ENCODE measurements around the gene TNS1.

DNA sequence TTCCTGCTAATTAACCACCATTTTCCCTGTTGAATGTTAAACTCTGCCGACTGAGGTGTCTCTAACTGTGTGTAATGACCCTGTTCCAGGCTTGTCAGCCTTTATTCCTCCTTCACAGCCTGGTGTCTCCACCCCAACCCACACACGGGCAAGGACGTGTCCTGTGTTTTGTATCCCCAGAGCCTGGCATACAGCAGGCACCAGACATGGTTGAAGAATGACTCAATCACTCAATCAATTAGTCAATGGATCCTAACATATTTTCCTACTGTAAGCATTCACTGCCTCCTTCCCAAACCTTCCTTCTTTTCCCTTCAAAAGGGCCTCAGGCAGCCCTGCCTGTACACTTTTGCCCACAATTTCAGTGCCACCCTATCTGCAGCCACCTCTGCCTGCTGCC lies 2.7 kb upstream of the TNS1 start:
- TF ChIP-seq, protein P1, sequence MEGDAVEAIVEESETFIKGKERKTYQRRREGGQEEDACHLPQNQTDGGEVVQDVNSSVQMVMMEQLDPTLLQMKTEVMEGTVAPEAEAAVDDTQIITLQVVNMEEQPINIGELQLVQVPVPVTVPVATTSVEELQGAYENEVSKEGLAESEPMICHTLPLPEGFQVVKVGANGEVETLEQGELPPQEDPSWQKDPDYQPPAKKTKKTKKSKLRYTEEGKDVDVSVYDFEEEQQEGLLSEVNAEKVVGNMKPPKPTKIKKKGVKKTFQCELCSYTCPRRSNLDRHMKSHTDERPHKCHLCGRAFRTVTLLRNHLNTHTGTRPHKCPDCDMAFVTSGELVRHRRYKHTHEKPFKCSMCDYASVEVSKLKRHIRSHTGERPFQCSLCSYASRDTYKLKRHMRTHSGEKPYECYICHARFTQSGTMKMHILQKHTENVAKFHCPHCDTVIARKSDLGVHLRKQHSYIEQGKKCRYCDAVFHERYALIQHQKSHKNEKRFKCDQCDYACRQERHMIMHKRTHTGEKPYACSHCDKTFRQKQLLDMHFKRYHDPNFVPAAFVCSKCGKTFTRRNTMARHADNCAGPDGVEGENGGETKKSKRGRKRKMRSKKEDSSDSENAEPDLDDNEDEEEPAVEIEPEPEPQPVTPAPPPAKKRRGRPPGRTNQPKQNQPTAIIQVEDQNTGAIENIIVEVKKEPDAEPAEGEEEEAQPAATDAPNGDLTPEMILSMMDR (IDR thresholded peaks at IDR 0.05) = no peak
- TF ChIP-seq POLR2A (IDR thresholded peaks at IDR 0.05) = no peak

All from Peyer's patch (tissue), 4 donors.